Measurements from ENCODE around the gene JPT2. TPM values are rescaled to one million over a fixed set of nuclear protein-coding genes. Genes with fewer than 3 reads are reported as not detected.

JPT2 gene
- total RNA-seq, 4 donors from 2014 or later: 22.7 to 28.5 (median 23.8) TPM

GRCh38 chr16:1634541-1634940 lies 43.5 kb upstream of the JPT2 start:
- no peak for DNase-seq (ENCODE audit: low spot score)
- ATAC-seq (ENCODE audit: low FRiP score): no peak
- TF ChIP-seq CTCF (IDR thresholded peaks at IDR 0.05): no peak

- no peak for TF ChIP-seq CTCF (IDR thresholded peaks at IDR 0.05)
- DNase-seq (ENCODE audit: low spot score): no peak
- ATAC-seq (ENCODE audit: low FRiP score): no peak
These were observed 43.0 kb upstream of the JPT2 start for GRCh38 chr16:1635070-1635469.

- no peak for TF ChIP-seq CTCF (IDR thresholded peaks at IDR 0.05)
- ATAC-seq (ENCODE audit: low FRiP score): no peak
- DNase-seq (ENCODE audit: low spot score): no peak
These were observed 40.6 kb upstream of the JPT2 start for GRCh38 chr16:1637526-1637925.

- TF ChIP-seq CTCF (IDR thresholded peaks at IDR 0.05): no peak
- ATAC-seq (ENCODE audit: low FRiP score): no peak
- DNase-seq (ENCODE audit: low spot score): no peak
These were observed 39.3 kb upstream of the JPT2 start for GRCh38 chr16:1638757-1639156.

GRCh38 chr16:1639282-1639681 lies 38.8 kb upstream of the JPT2 start:
- no peak for DNase-seq (ENCODE audit: low spot score)
- no peak for TF ChIP-seq CTCF (IDR thresholded peaks at IDR 0.05)
- ATAC-seq (ENCODE audit: low FRiP score): no peak

GRCh38 chr16:1639860-1640259 lies 38.2 kb upstream of the JPT2 start:
- TF ChIP-seq CTCF (IDR thresholded peaks at IDR 0.05): no peak
- ATAC-seq (ENCODE audit: low FRiP score) (no peak), DNase-seq (ENCODE audit: low spot score) (no peak)

- ATAC-seq (ENCODE audit: low FRiP score): no peak
These were observed 37.7 kb upstream of the JPT2 start for GRCh38 chr16:1640261-1640941.

More at GRCh38 chr16:1640261-1640941, 37.7 kb upstream of the JPT2 start:
- TF ChIP-seq CTCF (IDR thresholded peaks at IDR 0.05): no peak
- no peak for DNase-seq (ENCODE audit: low spot score)
